GM12878 (cell line): ENCODE data around the gene IL11. TPM values are rescaled to one million over a fixed set of nuclear protein-coding genes. Genes with fewer than 3 reads are reported as not detected.

Source experiments
- ATAC-seq: fragments of 200-7000 bp; cut with Tn5 transposase; 3 replicates; pipeline ENCODE4 v1.9.1; 2020; ENCODE audit warnings: mild to moderate bottlenecking, moderate library complexity
- BruUV-seq: library from RNA; stranded (reverse); fragments of 400-500 nt; replicated peaks from 2 replicates; lab custom pipeline; 2021; lab: Mats Ljungman, UMichigan
- CTCF ChIA-PET: fragments of 300-600 bp; sonication (Branson Sonifier 250); formaldehyde crosslinking; extraction: SDS; loops from one replicate; lab custom pipeline; 2021; ENCODE audit warnings: inconsistent platforms; lab: Yijun Ruan, JAX
- POLR2A ChIA-PET: fragments of 350-600 bp; formaldehyde crosslinking; extraction: SDS; loops from one replicate; lab custom pipeline; 2021; ENCODE audit warnings: inconsistent platforms; lab: Charles Lee
- RAD21 ChIA-PET: fragments of 300-600 bp; sonication (Branson Sonifier 250); formaldehyde crosslinking; loops from one replicate; lab custom pipeline; 2023; ENCODE audit warnings: antibody characterized with exemption; ENCODE audit not compliant: unreplicated experiment; lab: Charles Lee
- SMC1A ChIA-PET: fragments of 300-600 bp; sonication (Branson Sonifier 250); formaldehyde crosslinking; loops from one replicate; lab custom pipeline; 2023; ENCODE audit not compliant: unreplicated experiment, uncharacterized antibody; lab: Charles Lee
- DNase-seq: peaks from one replicate; pipeline ENCODE4 v3.0.0-alpha.2; 2011; ENCODE audit warnings: low read depth, low spot score
- FAIRE-seq: peaks from 3 replicates; lab custom pipeline; 2011; peaks lifted over from hg19 to GRCh38; lab: Jason Lieb, UNC
- H2AFZ ChIP-seq: 2 replicates; pipeline ENCODE4 v1.6.0; 2011; ENCODE audit warnings: low read depth, low read length, control low read depth; ENCODE audit not compliant: control insufficient read depth
- H3K27ac ChIP-seq: 2 replicates; pipeline ENCODE4 v1.5.1; 2011; ENCODE audit warnings: control low read depth; ENCODE audit not compliant: control insufficient read depth, insufficient read depth
- H3K27me3 ChIP-seq, 2 experiments: replicated peaks in 1 of 2; 2 replicates each; pipeline versions ENCODE4 v1.6.0 to v1.6.1; 2011; ENCODE audit warnings: low read length in 1 of 2; ENCODE audit not compliant: control insufficient read depth in 2 of 2, insufficient read depth in 2 of 2
- H3K36me3 ChIP-seq, 2 experiments: 2 replicates each; pipeline ENCODE4 v1.5.1; 2011; ENCODE audit warnings: low read length in 1 of 2; ENCODE audit not compliant: control insufficient read depth in 2 of 2, insufficient read depth in 2 of 2
- H3K4me1 ChIP-seq: 2 replicates; pipeline ENCODE4 v1.6.1; 2011; ENCODE audit warnings: mild to moderate bottlenecking, low read length, moderate library complexity, mixed read lengths; ENCODE audit not compliant: control insufficient read depth, insufficient read depth
- H3K4me2 ChIP-seq: 2 replicates; pipeline ENCODE4 v1.6.0; 2011; ENCODE audit warnings: control low read depth; ENCODE audit not compliant: control insufficient read depth, insufficient read depth
- H3K4me3 ChIP-seq: fragments of 200-600 bp; sonication (generic); 2 replicates; pipeline ENCODE4 v1.5.1; 2016
- H3K79me2 ChIP-seq: 2 replicates; pipeline ENCODE4 v1.6.0; 2011; ENCODE audit warnings: low read length; ENCODE audit not compliant: control insufficient read depth, insufficient read depth
- H3K9ac ChIP-seq: 2 replicates; pipeline ENCODE4 v1.8.0; 2011; ENCODE audit warnings: low read length, control low read depth, mixed read lengths; ENCODE audit not compliant: control insufficient read depth, insufficient read depth
- H3K9me3 ChIP-seq: replicated peaks from 3 replicates; pipeline ENCODE4 v1.5.1; 2011; ENCODE audit warnings: mild to moderate bottlenecking, low read length; ENCODE audit not compliant: control insufficient read depth, insufficient read depth
- H4K20me1 ChIP-seq: 2 replicates; pipeline ENCODE4 v1.6.0; 2011; ENCODE audit not compliant: control insufficient read depth, insufficient read depth
- ASH2L ChIP-seq: fragments of 300-600, 200-600 bp; sonication (generic); IDR thresholded peaks from 2 replicates; pipeline ENCODE4 v1.6.1; 2017; ENCODE audit warnings: low read depth, mild to moderate bottlenecking, borderline replicate concordance
- BACH1 ChIP-seq: fragments of 450-650 bp; IDR thresholded peaks from 2 replicates; pipeline ENCODE4 v1.6.1; 2017; ENCODE audit warnings: mild to moderate bottlenecking, borderline replicate concordance
- E2F4 ChIP-seq: IDR thresholded peaks from 2 replicates; pipeline ENCODE4 v1.6.1; 2012; ENCODE audit warnings: low read depth, low read length, improper control_type of control experiment
- HDGF ChIP-seq: fragments of 450-650 bp; IDR thresholded peaks from 2 replicates; pipeline ENCODE4 v1.6.1; 2016; ENCODE audit warnings: antibody characterized with exemption
- JUND ChIP-seq: IDR thresholded peaks from 2 replicates; pipeline ENCODE4 v1.6.1; 2012; ENCODE audit warnings: low read depth, mild to moderate bottlenecking, low read length, improper control_type of control experiment, moderate library complexity
- LARP7 ChIP-seq: fragments of 450-650 bp; IDR thresholded peaks from 2 replicates; pipeline ENCODE4 v1.6.1; 2017; ENCODE audit warnings: mild to moderate bottlenecking
- MEF2A ChIP-seq: IDR thresholded peaks from 2 replicates; pipeline ENCODE4 v1.6.1; 2011; ENCODE audit warnings: low read depth, mild to moderate bottlenecking, low read length, moderate library complexity; ENCODE audit not compliant: insufficient read depth
- MTA3 ChIP-seq: IDR thresholded peaks from 2 replicates; pipeline ENCODE4 v1.6.1; 2012; ENCODE audit warnings: low read length, inconsistent platforms, borderline replicate concordance
- NBN ChIP-seq: fragments of 450-650 bp; IDR thresholded peaks from 2 replicates; pipeline ENCODE4 v1.6.1; 2016
- NFXL1 ChIP-seq: fragments of 450-650 bp; IDR thresholded peaks from 2 replicates; pipeline ENCODE4 v1.6.1; 2017; ENCODE audit warnings: antibody characterized with exemption, mild to moderate bottlenecking, borderline replicate concordance
- SMARCA5 ChIP-seq: fragments of 450-650 bp; IDR thresholded peaks from 2 replicates; pipeline ENCODE4 v1.6.1; 2017; ENCODE audit warnings: mild to moderate bottlenecking
- STAT3 ChIP-seq: IDR thresholded peaks from 2 replicates; pipeline ENCODE4 v1.6.1; 2011; ENCODE audit warnings: low read depth, low read length, improper control_type of control experiment
- WGBS: methylation state at CpG from one replicate; pipeline ENCODE4 v1.1.6; 2016; ENCODE audit warnings: low lambda C conversion rate; ENCODE audit not compliant: insufficient replicate concordance, insufficient coverage; ENCODE audit errors: missing lambda C conversion rate; 5-methylcytosine and 5-hydroxymethylcytosine counted together
- in situ Hi-C: fragments of 300-500 bp; cut with MboI; formaldehyde crosslinking; loops from 9 replicates; pipeline ENCODE4 v1.14.3; 2018; ENCODE audit warnings: mixed read lengths
- intact Hi-C: fragments of 100-400 bp; cut with micrococcal nuclease; formaldehyde crosslinking; loops from one replicate; pipeline ENCODE4 v1.14.2; 2022; ENCODE audit not compliant: unreplicated experiment
- polyA plus RNA-seq, 11 experiments: library from polyadenylated mRNA; depleted of rRNA in 4 of 11; unstranded in 6 of 11; stranded (reverse) in 5 of 11; fragments of >200 nt; fragmentation: Nextera tagmentation in 4 of 11; fragmentation: Illumina TruSeq in 1 of 11; extraction: Ambion mirVana in 4 of 11; extraction: Trizol in 1 of 11; gene quantifications; 1 replicate in 1 of 11; 2 replicates in 10 of 11; pipeline versions ENCODE4 v1.2.1 to v1.2.3, GENCODE V29; 2011 to 2016; ENCODE audit warnings: inconsistent platforms in 2 of 11, missing spikeins in 2 of 11, low read depth in 1 of 11
- total RNA-seq, 4 experiments: library from RNA; depleted of rRNA in 3 of 4; stranded (reverse); fragments of >200 nt in 3 of 4; fragmentation: Illumina TruSeq in 1 of 4; extraction: Trizol in 1 of 4; gene quantifications; 2 replicates each; pipeline versions ENCODE4 v1.2.1 to v1.2.3, GENCODE V29; 2013 to 2021

The IL11 gene
- total and polyA plus RNA-seq, 10 of the 15 experiments (the other 5 are each of a cell fraction or from before 2014, with no cell fraction given), result 0.15 TPM; not detected in 9

GRCh38 chr19:55360902-55361301, 9.4 kb downstream of the IL11 start (continued):
- TF ChIP-seq MTA3, result no peak
- TF ChIP-seq STAT3, result no peak
- TF ChIP-seq NFXL1, result no peak
- no peak for TF ChIP-seq HDGF
- no peak for TF ChIP-seq MEF2A
- no peak for TF ChIP-seq LARP7

GRCh38 chr19:55358943-55359908, 11.0 kb downstream of the IL11 start:
- Histone ChIP-seq H3K9ac (no peak overlapping the region), H3K4me2 (no peak overlapping the region), H3K27me3 (peaks cover 0 to 6% of the 10 kb centered on the region in 2 experiments; a peak in 3 of 4 replicates), H3K27ac (no peak overlapping the region), H3K36me3 (no peaks in the 10 kb centered on the region), H2AFZ (no peak overlapping the region), H3K79me2 (no peaks in the 10 kb centered on the region), H3K9me3 (no peaks in the 10 kb centered on the region), H3K4me1 (no peaks in the 10 kb centered on the region), H4K20me1 (no peaks in the 10 kb centered on the region), H3K4me3 (no peak overlapping the region)
- ChIA-PET CTCF (no interaction called here), SMC1A (no interaction called here), RAD21 (interaction anchor here (1.3 kb wide), 1 partner anchor 20 kb away, joined by 3 read pairs; the partner anchor contains the start of gene KMT5C), POLR2A (interaction anchor here (0.7 kb wide), 1 partner anchor 34 kb away, joined by 4 read pairs; the partner anchor contains the start of gene TMEM150B)
- WGBS, result 43% methylated on average over 28 of the region's 32 CpGs
- no peak for TF ChIP-seq BACH1
- no peak for TF ChIP-seq JUND
- TF ChIP-seq SMARCA5, result no peak
- TF ChIP-seq NBN, result no peak
- TF ChIP-seq E2F4, result no peak
- no peak for TF ChIP-seq ASH2L
- FAIRE-seq (no peak), DNase-seq (no peak), ATAC-seq (no peak; the same call in 2 of the 3 replicates)
- in situ Hi-C loops (no loop called here), intact Hi-C loops (no loop called here)
- BruUV-seq, result no TSS peak
